GM12878 (cell line): ENCODE results near the gene KCNH4. TPM values are rescaled to one million over a fixed set of nuclear protein-coding genes. Genes with fewer than 3 reads are reported as not detected.

Experiments
- ATAC-seq: fragments of 200-7000 bp; cut with Tn5 transposase; 3 replicates; pipeline ENCODE4 v1.9.1; 2020; ENCODE audit warnings: mild to moderate bottlenecking, moderate library complexity
- BruUV-seq: library from RNA; stranded (reverse); fragments of 400-500 nt; replicated peaks from 2 replicates; lab custom pipeline; 2021; lab: Mats Ljungman, UMichigan
- CTCF ChIA-PET: fragments of 300-600 bp; sonication (Branson Sonifier 250); formaldehyde crosslinking; extraction: SDS; loops from one replicate; lab custom pipeline; 2021; ENCODE audit warnings: inconsistent platforms; lab: Yijun Ruan, JAX
- POLR2A ChIA-PET: fragments of 350-600 bp; formaldehyde crosslinking; extraction: SDS; loops from one replicate; lab custom pipeline; 2021; ENCODE audit warnings: inconsistent platforms; lab: Charles Lee
- RAD21 ChIA-PET: fragments of 300-600 bp; sonication (Branson Sonifier 250); formaldehyde crosslinking; loops from one replicate; lab custom pipeline; 2023; ENCODE audit warnings: antibody characterized with exemption; ENCODE audit not compliant: unreplicated experiment; lab: Charles Lee
- SMC1A ChIA-PET: fragments of 300-600 bp; sonication (Branson Sonifier 250); formaldehyde crosslinking; loops from one replicate; lab custom pipeline; 2023; ENCODE audit not compliant: unreplicated experiment, uncharacterized antibody; lab: Charles Lee
- DNase-seq: peaks from one replicate; pipeline ENCODE4 v3.0.0-alpha.2; 2011; ENCODE audit warnings: low read depth, low spot score
- FAIRE-seq: peaks from 3 replicates; lab custom pipeline; 2011; peaks lifted over from hg19 to GRCh38; lab: Jason Lieb, UNC
- H2AFZ ChIP-seq: 2 replicates; pipeline ENCODE4 v1.6.0; 2011; ENCODE audit warnings: low read depth, low read length, control low read depth; ENCODE audit not compliant: control insufficient read depth
- H3K27ac ChIP-seq: 2 replicates; pipeline ENCODE4 v1.5.1; 2011; ENCODE audit warnings: control low read depth; ENCODE audit not compliant: control insufficient read depth, insufficient read depth
- H3K27me3 ChIP-seq, 2 experiments: replicated peaks in 1 of 2; 2 replicates each; pipeline versions ENCODE4 v1.6.0 to v1.6.1; 2011; ENCODE audit warnings: low read length in 1 of 2; ENCODE audit not compliant: control insufficient read depth in 2 of 2, insufficient read depth in 2 of 2
- H3K36me3 ChIP-seq, 2 experiments: 2 replicates each; pipeline ENCODE4 v1.5.1; 2011; ENCODE audit warnings: low read length in 1 of 2; ENCODE audit not compliant: control insufficient read depth in 2 of 2, insufficient read depth in 2 of 2
- H3K4me1 ChIP-seq: 2 replicates; pipeline ENCODE4 v1.6.1; 2011; ENCODE audit warnings: mild to moderate bottlenecking, low read length, moderate library complexity, mixed read lengths; ENCODE audit not compliant: control insufficient read depth, insufficient read depth
- H3K4me2 ChIP-seq: 2 replicates; pipeline ENCODE4 v1.6.0; 2011; ENCODE audit warnings: control low read depth; ENCODE audit not compliant: control insufficient read depth, insufficient read depth
- H3K4me3 ChIP-seq: fragments of 200-600 bp; sonication (generic); 2 replicates; pipeline ENCODE4 v1.5.1; 2016
- H3K79me2 ChIP-seq: 2 replicates; pipeline ENCODE4 v1.6.0; 2011; ENCODE audit warnings: low read length; ENCODE audit not compliant: control insufficient read depth, insufficient read depth
- H3K9ac ChIP-seq: 2 replicates; pipeline ENCODE4 v1.8.0; 2011; ENCODE audit warnings: low read length, control low read depth, mixed read lengths; ENCODE audit not compliant: control insufficient read depth, insufficient read depth
- H3K9me3 ChIP-seq: replicated peaks from 3 replicates; pipeline ENCODE4 v1.5.1; 2011; ENCODE audit warnings: mild to moderate bottlenecking, low read length; ENCODE audit not compliant: control insufficient read depth, insufficient read depth
- H4K20me1 ChIP-seq: 2 replicates; pipeline ENCODE4 v1.6.0; 2011; ENCODE audit not compliant: control insufficient read depth, insufficient read depth
- CEBPB ChIP-seq, 2 experiments: fragments of 150-350 bp in 1 of 2; IDR thresholded peaks; 2 replicates each; pipeline ENCODE4 v1.6.1; 2012 to 2014; ENCODE audit warnings: low read depth in 2 of 2, low read length in 2 of 2, borderline replicate concordance in 1 of 2, inconsistent platforms in 1 of 2
- CHD4 ChIP-seq: fragments of 200-600 bp; sonication (generic); IDR thresholded peaks from 2 replicates; pipeline ENCODE4 v1.6.1; 2016; ENCODE audit warnings: mild to moderate bottlenecking
- JUND ChIP-seq: IDR thresholded peaks from 2 replicates; pipeline ENCODE4 v1.6.1; 2012; ENCODE audit warnings: low read depth, mild to moderate bottlenecking, low read length, improper control_type of control experiment, moderate library complexity
- SREBF1 ChIP-seq: IDR thresholded peaks from 2 replicates; pipeline ENCODE4 v1.6.1; 2012; ENCODE audit warnings: mild to moderate bottlenecking, low read length
- ZBTB40 ChIP-seq: fragments of 450-650 bp; IDR thresholded peaks from 2 replicates; pipeline ENCODE4 v1.6.1; 2016; ENCODE audit warnings: mild to moderate bottlenecking, moderate library complexity, borderline replicate concordance
- WGBS: methylation state at CpG from one replicate; pipeline ENCODE4 v1.1.6; 2016; ENCODE audit warnings: low lambda C conversion rate; ENCODE audit not compliant: insufficient replicate concordance, insufficient coverage; ENCODE audit errors: missing lambda C conversion rate; 5-methylcytosine and 5-hydroxymethylcytosine counted together
- in situ Hi-C: fragments of 300-500 bp; cut with MboI; formaldehyde crosslinking; loops from 9 replicates; pipeline ENCODE4 v1.14.3; 2018; ENCODE audit warnings: mixed read lengths
- intact Hi-C: fragments of 100-400 bp; cut with micrococcal nuclease; formaldehyde crosslinking; loops from one replicate; pipeline ENCODE4 v1.14.2; 2022; ENCODE audit not compliant: unreplicated experiment
- polyA plus RNA-seq, 11 experiments: library from polyadenylated mRNA; depleted of rRNA in 4 of 11; unstranded in 6 of 11; stranded (reverse) in 5 of 11; fragments of >200 nt; fragmentation: Nextera tagmentation in 4 of 11; fragmentation: Illumina TruSeq in 1 of 11; extraction: Ambion mirVana in 4 of 11; extraction: Trizol in 1 of 11; gene quantifications; 1 replicate in 1 of 11; 2 replicates in 10 of 11; pipeline versions ENCODE4 v1.2.1 to v1.2.3, GENCODE V29; 2011 to 2016; ENCODE audit warnings: inconsistent platforms in 2 of 11, missing spikeins in 2 of 11, low read depth in 1 of 11
- total RNA-seq, 4 experiments: library from RNA; depleted of rRNA in 3 of 4; stranded (reverse); fragments of >200 nt in 3 of 4; fragmentation: Illumina TruSeq in 1 of 4; extraction: Trizol in 1 of 4; gene quantifications; 2 replicates each; pipeline versions ENCODE4 v1.2.1 to v1.2.3, GENCODE V29; 2013 to 2021
- TF ChIP-seq, protein P1 (sequence below): IDR thresholded peaks from 2 replicates; pipeline ENCODE4 v1.6.1; 2011; ENCODE audit warnings: low read depth, mild to moderate bottlenecking, low read length, moderate library complexity, borderline replicate concordance; ENCODE audit errors: extremely low read depth
- TF ChIP-seq, protein P2 (sequence below): IDR thresholded peaks from 2 replicates; pipeline ENCODE4 v1.6.1; 2012; ENCODE audit warnings: low read depth, low read length, improper control_type of control experiment
- TF ChIP-seq, protein P3 (sequence below): IDR thresholded peaks from 2 replicates; pipeline ENCODE4 v1.6.1; 2012; ENCODE audit warnings: low read depth, low read length, improper control_type of control experiment

The KCNH4 gene
- total and polyA plus RNA-seq, 10 of the 15 experiments (the other 5 are each of a cell fraction or from before 2014, with no cell fraction given): 0.03 to 0.88 (median 0.10) TPM; not detected in 2

DNA sequence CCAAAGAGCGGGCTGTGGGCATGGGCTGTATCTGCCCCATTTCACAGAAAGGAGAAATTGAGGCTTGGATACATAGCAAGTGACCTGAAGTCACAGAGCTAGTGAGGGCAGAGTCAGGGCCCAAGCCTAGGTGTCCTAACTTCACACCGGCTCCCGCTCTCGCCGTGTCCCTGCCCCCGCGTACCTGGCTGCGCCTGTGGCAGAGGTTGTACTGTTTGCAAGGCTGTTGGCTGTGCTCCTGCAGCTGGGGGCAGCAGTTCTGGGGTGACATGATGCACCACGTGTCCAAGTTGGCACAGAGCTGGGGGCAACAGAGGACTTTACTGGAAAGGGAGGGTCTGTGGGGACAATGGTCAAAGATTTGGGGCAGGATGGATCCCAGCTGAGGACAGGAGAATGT, 71.9 kb downstream of the KCNH4 start:
- H3K9ac ChIP-seq: no peak overlapping the region
- H3K9me3 ChIP-seq: no peaks in the 10 kb centered on the region
- H3K4me3 ChIP-seq: no peak overlapping the region
- no TSS peak for BruUV-seq
- CTCF ChIA-PET: interaction anchor here (0.7 to 7.5 kb wide), 4 partner anchors 43 to 144 kb away, joined by 3 to 61 read pairs (median 4); partner anchors contain the start of gene NKIRAS2
- H3K4me1 ChIP-seq: peaks cover 20% of the 10 kb centered on the region
- 91% methylated on average over 9 of the region's 9 CpGs for WGBS
- SMC1A ChIA-PET: no interaction called here
- H3K79me2 ChIP-seq: peaks cover 13% of the 10 kb centered on the region
- no peaks in the 10 kb centered on the region for H3K27me3 ChIP-seq
- peaks cover 0 to 4% of the 10 kb centered on the region in 2 experiments; a peak in 1 of 4 replicates for H3K36me3 ChIP-seq
- H2AFZ ChIP-seq: no peak overlapping the region
- ATAC-seq (no peak), DNase-seq (no peak), FAIRE-seq (no peak)
- no peak overlapping the region for H3K4me2 ChIP-seq
- TF ChIP-seq JUND (no peak), CHD4 (no peak), SREBF1 (no peak), ZBTB40 (no peak), CEBPB (IDR thresholded peaks at IDR 0.05; ENCODE audit: borderline replicate concordance in 1 of 2, low read depth in 2 of 2, low read length in 2 of 2) (no peak)
- TF ChIP-seq, protein P1, sequence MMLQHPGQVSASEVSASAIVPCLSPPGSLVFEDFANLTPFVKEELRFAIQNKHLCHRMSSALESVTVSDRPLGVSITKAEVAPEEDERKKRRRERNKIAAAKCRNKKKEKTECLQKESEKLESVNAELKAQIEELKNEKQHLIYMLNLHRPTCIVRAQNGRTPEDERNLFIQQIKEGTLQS: no peak
- TF ChIP-seq, protein P2, sequence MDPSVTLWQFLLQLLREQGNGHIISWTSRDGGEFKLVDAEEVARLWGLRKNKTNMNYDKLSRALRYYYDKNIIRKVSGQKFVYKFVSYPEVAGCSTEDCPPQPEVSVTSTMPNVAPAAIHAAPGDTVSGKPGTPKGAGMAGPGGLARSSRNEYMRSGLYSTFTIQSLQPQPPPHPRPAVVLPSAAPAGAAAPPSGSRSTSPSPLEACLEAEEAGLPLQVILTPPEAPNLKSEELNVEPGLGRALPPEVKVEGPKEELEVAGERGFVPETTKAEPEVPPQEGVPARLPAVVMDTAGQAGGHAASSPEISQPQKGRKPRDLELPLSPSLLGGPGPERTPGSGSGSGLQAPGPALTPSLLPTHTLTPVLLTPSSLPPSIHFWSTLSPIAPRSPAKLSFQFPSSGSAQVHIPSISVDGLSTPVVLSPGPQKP: no peak
- TF ChIP-seq, protein P3, sequence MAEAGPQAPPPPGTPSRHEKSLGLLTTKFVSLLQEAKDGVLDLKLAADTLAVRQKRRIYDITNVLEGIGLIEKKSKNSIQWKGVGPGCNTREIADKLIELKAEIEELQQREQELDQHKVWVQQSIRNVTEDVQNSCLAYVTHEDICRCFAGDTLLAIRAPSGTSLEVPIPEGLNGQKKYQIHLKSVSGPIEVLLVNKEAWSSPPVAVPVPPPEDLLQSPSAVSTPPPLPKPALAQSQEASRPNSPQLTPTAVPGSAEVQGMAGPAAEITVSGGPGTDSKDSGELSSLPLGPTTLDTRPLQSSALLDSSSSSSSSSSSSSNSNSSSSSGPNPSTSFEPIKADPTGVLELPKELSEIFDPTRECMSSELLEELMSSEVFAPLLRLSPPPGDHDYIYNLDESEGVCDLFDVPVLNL: no peak
- intact Hi-C loops (no loop called here), in situ Hi-C loops (no loop called here)
- RAD21 ChIA-PET: interaction anchor here (1.2 kb wide), 1 partner anchor 143 kb away, joined by 3 read pairs; the partner anchor contains the start of gene CNP
- POLR2A ChIA-PET: interaction anchor here (0.9 kb wide), 1 partner anchor 11 kb away, joined by 3 read pairs; the partner anchor contains the start of gene ZNF385C
- H3K27ac ChIP-seq: no peak overlapping the region
- H4K20me1 ChIP-seq: no peaks in the 10 kb centered on the region
